PFSK-1 (cell line): ENCODE measurements around the gene AK8.

ENCODE experiments used
- FOXP2 ChIP-seq: optimal IDR thresholded peaks from 2 replicates; pipeline ENCODE3; 2011; ENCODE audit warnings: borderline replicate concordance, control low read depth, inconsistent platforms; ENCODE audit not compliant: insufficient read depth; ENCODE audit errors: extremely low read length, extremely low read depth
- POLR2AphosphoS5 ChIP-seq: IDR thresholded peaks from 2 replicates; pipeline ENCODE4 v1.6.1; 2012; ENCODE audit warnings: low read depth, mild to moderate bottlenecking, control low read depth, low read length, moderate library complexity
- SIN3A ChIP-seq: IDR thresholded peaks from 2 replicates; pipeline ENCODE4 v1.6.1; 2012; ENCODE audit warnings: mild to moderate bottlenecking, low read length, moderate library complexity, borderline replicate concordance; ENCODE audit not compliant: insufficient read depth
- TAF1 ChIP-seq: IDR thresholded peaks from 2 replicates; pipeline ENCODE4 v1.6.1; 2012; ENCODE audit warnings: low read length, control low read depth, borderline replicate concordance; ENCODE audit not compliant: insufficient read depth
- TF ChIP-seq, protein P1 (sequence below), 2 experiments: IDR thresholded peaks; 2 replicates each; pipeline versions ENCODE4 v1.6.1 to v1.8.0; 2011 to 2012; ENCODE audit warnings: low read depth in 2 of 2, low read length in 2 of 2, control low read depth in 1 of 2, inconsistent platforms in 1 of 2, mild to moderate bottlenecking in 1 of 2, moderate library complexity in 1 of 2; ENCODE audit not compliant: insufficient read depth in 1 of 2

DNA sequence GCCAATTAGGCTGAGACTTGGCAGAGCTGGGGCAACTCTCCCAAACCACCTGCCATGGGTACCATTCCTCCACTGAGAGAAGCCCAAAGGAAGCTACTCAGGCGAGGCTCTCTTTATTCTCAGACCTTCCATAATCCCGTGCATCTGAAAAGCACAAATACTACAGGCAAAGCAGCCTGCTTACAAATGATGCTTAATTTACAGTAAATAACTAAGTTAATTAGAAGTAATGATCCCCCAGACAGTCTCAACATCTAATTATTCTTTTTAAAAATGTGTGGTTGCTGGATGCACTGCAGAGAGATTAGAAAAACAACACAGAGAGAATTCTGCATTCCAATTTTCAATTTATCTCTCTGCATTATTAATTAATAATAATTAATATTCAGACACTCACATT is 53.1 kb downstream of the AK8 start:
- TF ChIP-seq, protein P1, sequence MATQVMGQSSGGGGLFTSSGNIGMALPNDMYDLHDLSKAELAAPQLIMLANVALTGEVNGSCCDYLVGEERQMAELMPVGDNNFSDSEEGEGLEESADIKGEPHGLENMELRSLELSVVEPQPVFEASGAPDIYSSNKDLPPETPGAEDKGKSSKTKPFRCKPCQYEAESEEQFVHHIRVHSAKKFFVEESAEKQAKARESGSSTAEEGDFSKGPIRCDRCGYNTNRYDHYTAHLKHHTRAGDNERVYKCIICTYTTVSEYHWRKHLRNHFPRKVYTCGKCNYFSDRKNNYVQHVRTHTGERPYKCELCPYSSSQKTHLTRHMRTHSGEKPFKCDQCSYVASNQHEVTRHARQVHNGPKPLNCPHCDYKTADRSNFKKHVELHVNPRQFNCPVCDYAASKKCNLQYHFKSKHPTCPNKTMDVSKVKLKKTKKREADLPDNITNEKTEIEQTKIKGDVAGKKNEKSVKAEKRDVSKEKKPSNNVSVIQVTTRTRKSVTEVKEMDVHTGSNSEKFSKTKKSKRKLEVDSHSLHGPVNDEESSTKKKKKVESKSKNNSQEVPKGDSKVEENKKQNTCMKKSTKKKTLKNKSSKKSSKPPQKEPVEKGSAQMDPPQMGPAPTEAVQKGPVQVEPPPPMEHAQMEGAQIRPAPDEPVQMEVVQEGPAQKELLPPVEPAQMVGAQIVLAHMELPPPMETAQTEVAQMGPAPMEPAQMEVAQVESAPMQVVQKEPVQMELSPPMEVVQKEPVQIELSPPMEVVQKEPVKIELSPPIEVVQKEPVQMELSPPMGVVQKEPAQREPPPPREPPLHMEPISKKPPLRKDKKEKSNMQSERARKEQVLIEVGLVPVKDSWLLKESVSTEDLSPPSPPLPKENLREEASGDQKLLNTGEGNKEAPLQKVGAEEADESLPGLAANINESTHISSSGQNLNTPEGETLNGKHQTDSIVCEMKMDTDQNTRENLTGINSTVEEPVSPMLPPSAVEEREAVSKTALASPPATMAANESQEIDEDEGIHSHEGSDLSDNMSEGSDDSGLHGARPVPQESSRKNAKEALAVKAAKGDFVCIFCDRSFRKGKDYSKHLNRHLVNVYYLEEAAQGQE (IDR thresholded peaks at IDR 0.05; ENCODE audit: insufficient read depth in 1 of 2, low read depth in 2 of 2, low read length in 2 of 2): no peak
- TF ChIP-seq POLR2AphosphoS5: no peak
- TF ChIP-seq FOXP2: no peak
- TF ChIP-seq SIN3A: no peak
- TF ChIP-seq TAF1: no peak
